Measurements from ENCODE around the gene FOXN3.
A peak's percentile ranks its signal among the peaks of the same experiment; 100 is the strongest.
"Not testable (repeated sequence)": the region's sequence is repeated elsewhere in the genome, so short reads cannot be mapped to it uniquely, and the experiment has no call there.

The FOXN3 gene

DNA sequence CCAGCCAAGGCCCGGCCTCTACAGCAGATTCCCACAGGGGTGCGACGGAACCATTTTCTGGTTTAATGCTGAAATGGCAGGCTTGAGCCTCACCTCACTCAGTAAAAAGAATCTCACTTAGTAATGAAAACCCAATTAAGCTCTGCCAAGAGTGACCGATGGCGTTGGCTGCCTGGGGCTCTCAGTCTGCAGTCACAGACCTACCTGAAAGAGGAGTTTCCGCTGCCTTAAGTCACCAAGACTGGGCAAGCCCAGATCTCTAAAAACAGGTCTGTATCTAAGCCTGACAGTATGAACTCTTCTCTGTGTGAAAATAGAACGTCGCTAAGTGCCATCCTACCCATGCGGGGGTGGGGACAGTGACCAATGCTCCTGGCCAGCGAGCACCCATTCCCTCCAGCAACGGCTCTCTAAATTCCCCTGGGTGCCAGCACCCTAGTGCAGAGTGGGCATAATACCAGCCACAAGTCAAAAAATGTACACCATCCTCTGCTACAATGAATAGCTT lies 107.3 kb downstream of the FOXN3 start:
- no peak for FAIRE-seq

DNA sequence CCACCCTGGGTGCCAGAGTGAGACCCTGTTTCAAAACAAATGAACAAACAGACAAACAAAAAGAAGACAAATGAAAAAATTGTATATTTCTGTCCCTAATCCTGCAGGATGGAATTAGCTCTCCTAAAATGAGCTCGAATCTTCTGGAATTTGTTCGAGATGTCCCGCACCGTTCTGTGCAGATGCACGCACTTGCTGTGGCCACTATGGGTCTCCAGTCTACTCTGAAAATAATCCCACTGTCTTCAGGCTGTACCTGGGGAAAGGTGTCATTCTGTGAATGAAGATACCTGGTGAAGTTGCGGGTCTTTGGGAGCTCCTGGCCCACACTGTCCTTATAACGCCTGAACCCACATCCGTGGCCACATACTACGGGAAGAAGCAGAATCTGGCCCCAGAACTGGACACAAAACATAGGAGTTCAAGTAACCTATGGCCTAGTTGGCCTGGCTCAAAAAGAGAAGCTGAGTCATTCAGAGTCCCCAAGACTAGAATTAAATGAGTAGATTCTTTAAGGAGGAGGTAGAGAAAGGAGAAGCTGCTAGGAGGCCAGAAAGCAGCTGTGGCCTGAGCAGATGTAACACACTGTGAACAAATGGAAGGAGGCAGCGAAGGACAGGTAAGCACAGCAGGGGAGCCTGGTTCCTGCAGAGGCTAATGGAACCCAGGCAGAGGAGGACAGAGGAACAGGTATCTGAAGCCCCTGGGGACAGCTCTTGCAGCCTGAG lies 108.6 kb downstream of the FOXN3 start:
- FAIRE-seq (no peak), DNase-seq (ENCODE audit: insufficient read length, low spot score) (no peak)

More for the DNA sequence above, 107.3 kb downstream of the FOXN3 start:
- DNase-seq (ENCODE audit: insufficient read length, low spot score), result no peak

DNA sequence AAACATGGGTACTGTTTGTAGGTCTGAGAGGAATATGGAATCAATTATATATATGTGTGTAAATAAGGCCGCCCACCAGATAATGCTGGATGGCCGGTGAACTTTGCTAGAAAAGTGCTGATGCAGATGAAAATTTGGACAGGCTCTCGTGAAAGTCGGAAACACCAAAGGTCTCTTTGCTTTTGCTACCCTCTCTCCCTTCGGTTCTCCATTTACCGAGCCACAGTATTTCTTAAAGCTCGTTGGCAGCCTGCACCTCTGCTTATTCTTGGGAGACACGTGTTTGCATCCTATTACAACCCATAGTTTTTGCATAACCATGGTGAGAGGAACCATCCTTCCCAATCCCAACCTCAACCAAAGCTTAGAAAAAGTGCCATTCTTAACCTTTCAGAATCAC lies 109.6 kb downstream of the FOXN3 start:
- DNase-seq (ENCODE audit: insufficient read length, low spot score) (no peak), FAIRE-seq (no peak)

DNA sequence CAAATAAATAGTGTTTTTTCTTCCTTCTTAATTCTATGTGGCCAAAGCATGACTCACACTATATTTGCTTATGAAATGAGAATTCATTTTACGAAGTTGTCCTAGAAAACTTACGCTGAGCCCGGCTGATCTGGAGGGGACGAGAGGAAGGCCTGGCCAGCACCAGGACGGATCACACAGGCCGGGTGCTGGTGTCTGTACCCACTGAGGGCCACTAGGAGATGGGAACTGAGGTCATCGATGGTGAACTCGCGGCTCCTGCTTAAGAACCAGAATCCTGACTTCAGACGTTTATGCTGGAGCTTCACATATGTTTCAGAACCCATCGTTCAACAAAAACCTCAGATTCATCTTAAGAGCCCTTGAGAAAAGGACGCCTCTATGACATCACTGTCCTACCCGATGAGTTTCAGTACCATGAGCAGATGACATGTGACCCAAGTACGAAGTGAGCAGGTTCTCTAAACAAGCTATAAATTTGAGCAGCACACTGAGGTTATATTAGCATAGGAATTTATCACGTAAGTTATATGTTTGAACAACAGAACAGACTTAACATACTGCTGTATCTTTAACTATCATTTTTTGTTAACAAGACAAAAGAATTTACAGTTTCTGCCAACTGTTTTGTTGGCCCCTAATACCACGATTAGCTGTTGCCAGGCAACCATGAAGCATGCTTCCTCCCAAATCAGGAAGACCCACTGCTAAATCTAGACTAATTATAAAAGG lies 111.9 kb downstream of the FOXN3 start:
- FAIRE-seq, result no peak
- DNase-seq (ENCODE audit: insufficient read length, low spot score), result no peak

DNA sequence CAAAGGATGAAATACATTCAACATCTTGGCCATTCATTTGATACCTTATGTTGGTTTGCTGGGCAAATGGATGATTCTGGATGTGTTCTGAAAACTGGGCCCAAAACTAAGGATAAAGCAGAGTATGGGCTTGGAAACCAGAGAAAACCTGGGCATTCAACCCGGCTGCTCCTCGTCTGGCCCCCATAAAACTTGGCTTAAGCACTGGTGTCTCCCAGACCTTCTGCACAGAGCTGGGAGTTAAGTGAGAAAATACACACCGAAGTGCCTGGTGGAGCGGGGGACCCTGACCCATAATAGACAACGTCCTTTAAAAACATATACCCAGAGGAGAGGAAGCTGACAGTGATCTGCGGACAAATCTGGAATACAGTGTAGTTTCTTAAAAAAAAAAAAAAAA lies 112.5 kb downstream of the FOXN3 start:
- FAIRE-seq (no peak), DNase-seq (ENCODE audit: insufficient read length, low spot score) (no peak)

DNA sequence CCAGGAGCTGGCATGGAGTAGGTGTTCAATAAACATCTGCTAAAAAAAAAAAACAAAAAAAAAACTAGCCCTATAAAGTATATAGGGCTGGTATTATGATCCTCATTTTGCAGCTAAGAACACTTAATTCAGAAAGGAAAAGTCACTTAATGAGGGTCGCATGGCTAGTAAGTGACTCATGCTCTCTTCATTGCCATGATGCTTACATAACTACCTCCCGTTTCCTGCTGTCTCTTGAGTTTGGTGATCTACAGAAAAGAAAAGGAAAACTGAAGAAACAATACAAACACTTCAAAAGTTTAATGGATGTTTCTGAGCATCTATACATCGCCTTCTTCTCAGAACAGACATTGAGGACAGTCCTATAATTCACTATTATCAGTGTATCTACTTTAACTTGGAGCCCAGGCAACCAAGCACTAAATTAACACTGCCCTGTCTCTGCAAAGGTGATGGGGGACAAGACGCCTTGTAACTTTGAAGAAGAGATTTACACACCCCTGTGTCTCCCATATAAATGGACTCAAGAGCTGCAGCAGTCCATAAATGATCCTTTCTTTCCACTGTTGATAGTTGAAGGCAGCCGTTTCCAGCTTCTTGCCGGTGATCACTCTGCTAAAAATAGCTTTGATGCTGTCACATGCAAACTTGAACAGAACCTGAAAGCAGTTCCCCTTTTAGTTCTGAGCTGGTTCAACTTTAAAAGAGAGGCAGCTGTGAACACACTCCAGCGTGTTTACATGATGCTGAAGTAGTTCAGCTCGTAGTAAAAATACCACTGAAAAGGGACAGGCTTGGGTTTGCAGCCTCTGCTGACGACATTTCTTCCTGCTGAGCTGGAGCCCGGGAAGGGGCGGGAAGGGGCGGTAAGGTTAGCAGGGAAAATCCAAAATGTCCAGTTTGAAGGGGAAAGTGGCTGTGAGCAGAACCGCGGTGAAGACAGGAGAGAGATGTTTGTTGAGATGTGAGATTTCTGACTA lies 113.3 kb downstream of the FOXN3 start:
- FAIRE-seq, result no peak
- peak; percentile 59 for DNase-seq (ENCODE audit: insufficient read length, low spot score)

DNA sequence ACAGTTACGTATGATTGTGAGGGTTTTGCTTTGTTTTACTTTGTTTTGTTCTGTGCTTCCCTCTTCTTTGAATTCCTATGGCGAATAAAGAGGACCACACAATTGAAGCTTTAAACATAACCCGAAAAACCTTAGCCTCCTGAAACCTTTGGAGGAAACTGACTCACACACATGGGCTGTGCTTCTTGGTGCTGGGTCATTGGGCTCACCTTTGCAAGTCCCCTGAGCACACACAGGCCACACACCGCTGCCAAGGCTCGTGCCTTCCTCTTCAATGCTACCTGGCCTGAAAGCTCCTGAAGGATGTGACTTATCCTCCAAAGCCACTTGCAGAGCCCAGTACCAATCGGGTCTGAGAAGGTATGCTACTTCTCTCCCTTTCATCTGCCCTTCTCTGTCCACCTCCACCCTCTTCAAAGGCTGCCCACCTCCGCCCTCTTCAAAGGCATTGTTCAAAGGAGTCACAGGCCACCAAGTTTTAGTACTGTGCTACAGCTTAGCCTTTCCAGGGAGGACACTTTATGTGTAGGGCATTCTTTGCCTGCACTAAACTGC lies 114.6 kb downstream of the FOXN3 start:
- FAIRE-seq (no peak), DNase-seq (ENCODE audit: insufficient read length, low spot score) (no peak)

DNA sequence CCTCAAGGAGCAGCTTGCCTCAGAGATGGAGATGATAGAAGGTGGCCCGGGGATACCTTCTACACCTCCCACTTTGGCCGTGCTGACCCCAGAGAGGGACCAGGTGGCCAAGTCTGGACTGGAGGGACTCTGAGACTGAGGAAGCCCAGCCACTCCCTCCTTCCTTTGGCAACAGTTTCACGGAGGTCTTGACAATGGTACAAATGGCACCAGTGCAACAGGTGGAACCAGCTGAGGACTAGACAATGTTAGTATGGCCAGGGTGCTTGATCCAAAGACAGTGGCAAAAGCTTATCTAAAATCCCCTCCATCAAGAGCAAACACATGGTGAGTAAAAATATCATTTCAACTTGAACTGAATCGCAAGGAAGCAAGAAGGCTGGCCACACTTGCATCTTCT lies 117.4 kb downstream of the FOXN3 start:
- DNase-seq (ENCODE audit: insufficient read length, low spot score) (no peak), FAIRE-seq (no peak)

DNA sequence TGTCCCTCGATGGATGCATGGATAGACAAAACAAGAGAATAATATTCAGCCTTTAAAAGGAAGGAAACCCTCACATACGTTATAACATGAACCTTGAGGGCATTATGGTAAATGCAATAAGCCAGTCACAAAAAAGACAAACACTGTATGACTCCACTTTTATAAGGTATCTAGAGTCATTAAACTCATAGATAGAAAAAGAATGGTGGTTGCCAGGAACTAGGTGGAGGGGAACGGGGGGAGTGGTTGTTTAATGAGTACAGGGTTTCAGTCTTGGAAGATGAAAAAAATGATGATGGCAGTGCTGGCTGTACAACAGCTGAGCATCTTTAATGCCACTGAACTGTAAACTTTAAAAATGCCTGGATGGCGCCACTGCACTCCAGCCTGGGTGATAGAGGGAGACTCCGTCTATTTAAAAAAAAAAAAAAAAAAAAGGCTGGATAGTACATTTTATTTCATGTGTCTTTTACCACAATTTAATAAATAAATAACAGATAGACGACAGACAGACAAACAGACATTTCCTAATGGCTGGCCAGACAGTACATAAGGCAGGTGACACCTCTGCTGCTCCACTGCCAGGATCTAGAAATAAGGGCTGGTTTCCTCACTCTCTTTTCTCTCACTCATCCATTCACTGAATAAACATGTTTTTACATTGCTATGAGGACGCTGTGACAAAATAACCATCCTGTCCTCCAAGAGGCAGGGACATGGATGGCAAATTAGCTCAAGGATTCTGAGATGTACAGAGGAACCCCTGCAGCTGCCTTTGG lies 118.8 kb downstream of the FOXN3 start:
- FAIRE-seq, result no peak
- no peak for DNase-seq (ENCODE audit: insufficient read length, low spot score)

DNA sequence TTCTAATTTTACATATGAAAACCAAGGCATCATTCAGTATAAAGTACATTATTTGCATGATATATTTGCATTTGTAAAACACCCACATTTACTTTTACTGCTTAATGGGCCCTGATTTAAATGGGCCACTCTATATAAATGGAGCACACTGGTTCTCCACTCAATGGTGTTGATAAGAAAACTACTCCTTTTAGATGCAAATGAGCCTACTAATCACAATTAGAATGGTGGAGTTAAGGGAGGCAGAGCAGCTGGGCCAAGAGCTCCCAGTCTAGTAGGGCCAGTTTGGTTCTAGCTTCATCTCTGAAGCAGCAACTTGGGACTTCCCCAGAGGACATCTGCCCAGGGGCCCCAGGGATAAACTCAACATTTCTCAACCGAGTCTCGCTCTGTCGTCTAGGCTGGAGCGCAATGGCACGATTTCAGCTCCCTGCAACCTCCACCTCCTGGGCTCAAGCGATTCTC lies 120.7 kb downstream of the FOXN3 start:
- FAIRE-seq (no peak), DNase-seq (ENCODE audit: insufficient read length, low spot score) (no peak)

DNA sequence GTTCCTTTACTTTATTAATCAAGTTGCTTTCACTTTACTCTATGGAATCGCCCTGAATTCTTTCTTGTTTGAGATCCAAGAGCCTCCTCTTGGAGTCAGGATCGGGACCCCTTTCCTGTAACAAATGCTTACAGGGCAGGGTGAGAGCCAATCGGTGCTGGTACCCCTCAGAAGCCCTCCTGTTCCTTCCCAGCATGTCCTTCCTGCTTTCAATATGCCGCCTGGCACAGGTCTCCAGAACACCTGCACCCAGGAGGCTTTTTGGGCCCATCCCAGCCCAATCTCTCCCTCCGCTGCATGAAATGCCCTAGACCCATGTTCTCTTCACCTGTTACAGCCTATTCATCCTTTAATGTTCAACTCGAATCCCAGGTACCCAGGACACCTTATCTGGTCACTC lies 122.2 kb downstream of the FOXN3 start:
- DNase-seq (ENCODE audit: insufficient read length, low spot score), result no peak
- no peak for FAIRE-seq

DNA sequence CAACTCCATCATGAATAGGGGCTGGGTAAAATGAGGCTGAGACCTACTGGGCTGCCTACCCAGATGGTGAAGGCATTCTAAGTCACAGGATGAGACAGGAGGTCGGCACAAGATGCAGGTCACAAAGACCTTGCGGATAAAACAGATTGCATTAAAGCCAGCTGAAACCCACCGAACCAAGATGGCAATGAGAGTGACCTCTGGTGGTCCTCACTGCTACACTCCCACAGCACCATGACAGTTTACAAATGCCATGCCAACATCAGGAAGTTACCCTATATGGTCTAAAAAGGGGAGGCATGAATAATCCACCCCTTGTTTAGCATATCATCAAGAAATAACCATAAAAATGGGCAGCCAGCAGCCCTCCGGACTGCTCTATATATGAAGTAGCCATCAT lies 122.6 kb downstream of the FOXN3 start:
- DNase-seq (ENCODE audit: insufficient read length, low spot score); FAIRE-seq: not testable (repeated sequence)

DNA sequence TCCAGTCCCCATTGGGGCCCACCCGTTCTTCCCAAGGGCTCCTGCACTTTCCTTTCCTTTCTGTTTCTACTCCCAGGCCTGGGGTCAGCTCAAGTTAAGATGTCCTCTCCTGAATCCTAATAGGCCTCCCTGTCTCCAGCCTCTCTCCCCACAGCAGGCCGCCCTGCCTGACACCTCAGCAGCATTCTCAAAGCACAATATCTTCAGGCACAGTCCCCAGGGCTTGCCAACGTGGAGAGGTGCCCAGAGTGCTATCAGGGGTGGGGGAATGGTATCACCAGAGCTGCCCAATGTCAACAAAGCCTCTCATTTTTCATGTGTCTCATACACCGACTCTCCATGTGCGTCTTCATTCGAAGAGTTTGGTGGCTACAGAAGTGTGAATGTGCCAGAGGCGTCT lies 123.0 kb downstream of the FOXN3 start:
- no peak for DNase-seq (ENCODE audit: insufficient read length, low spot score)

DNA sequence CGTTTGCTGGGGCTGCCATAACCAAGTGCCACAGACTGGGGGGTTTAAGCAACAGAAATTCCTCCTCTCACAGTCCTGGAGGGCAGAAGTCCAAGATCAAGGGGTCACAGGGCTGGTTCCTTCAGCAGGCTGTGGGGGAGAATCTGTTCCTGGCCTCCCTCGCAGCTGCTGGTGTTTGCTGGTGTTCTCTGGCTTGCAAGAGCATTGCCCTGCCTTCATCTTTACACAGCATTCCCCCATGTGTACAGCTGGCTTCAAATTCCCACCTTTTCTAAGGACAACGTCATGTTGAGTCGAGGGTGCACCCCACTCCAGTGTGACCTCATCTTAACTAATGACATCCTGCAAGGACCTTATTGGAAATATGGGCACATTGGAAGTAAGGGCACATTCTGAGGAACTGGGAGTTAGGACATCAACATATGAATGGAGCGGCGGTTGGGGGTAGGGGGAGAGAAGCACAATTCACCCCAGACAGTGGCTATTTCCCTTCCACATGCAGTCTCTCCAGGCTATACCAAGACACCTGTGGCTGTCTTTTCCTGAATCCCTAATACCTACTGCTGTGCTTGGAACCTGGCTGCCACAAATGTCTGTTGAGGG lies 123.6 kb downstream of the FOXN3 start:
- DNase-seq (ENCODE audit: insufficient read length, low spot score), result no peak

More for the DNA sequence above, 123.0 kb downstream of the FOXN3 start:
- no peak for FAIRE-seq

DNA sequence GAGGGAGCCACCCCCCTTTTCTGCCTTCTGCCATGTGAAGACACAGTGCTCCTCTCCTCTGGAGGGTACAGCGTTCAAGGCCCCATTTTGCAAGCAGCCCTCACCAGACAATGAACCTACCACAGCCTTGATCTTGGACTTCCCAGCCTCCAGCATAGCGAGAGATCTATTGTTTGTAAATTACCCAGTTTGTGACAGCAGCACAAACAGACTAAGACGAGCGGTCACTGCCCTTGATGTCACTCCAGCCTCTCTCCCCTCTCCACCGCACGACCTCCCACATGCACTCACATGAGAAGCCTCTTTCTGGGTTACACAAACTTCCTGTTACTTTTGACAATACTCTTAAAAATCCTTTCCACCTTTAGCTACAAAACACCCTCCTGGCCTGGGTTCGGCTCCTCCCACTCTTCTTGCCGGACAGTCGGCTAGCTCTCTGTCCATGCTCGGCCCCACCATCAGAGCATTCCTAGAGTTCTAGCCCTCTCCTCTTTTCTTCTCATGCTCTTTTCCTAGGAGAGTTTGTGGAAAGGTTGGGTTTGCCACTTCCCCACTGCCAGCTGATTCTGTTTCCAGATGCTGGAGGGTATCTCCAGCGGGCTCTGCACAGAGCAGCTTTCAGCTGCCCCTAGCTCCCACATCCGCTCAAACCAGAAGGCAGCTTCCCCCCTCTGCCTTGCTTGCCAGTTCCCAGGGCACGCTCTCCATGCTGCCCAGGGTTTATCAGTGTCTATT lies 124.3 kb downstream of the FOXN3 start:
- FAIRE-seq (no peak), DNase-seq (ENCODE audit: insufficient read length, low spot score) (no peak)

More for the DNA sequence above, 123.6 kb downstream of the FOXN3 start:
- FAIRE-seq, result no peak

DNA sequence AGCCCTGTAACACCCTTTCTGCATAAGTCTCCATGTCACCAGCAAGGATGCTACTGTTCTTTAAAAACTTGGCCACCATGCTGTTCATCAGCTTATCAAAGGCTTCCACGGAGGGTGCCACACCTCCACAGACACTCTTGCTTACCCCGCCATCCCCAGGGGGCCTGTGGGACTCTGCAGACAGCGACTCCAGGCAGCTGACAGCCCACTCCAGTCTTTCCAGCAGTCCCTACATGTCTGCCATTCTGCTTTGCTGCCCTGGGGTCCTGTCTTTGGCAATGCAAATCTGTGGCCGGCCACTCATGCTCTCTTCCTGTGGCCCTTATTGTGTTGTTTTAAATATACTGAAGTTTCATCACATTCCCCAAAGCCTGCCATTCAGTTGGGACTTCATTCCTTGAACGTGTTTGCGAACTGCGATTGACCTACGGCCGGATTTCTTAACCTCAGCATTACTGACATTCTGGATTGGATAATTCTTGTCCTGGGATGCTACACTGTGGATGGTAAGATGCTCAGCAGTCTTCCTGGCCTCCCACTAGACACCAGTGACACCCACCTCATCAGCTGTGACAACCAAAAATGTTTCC lies 125.6 kb downstream of the FOXN3 start:
- DNase-seq (ENCODE audit: insufficient read length, low spot score), result no peak
- no peak for FAIRE-seq

DNA sequence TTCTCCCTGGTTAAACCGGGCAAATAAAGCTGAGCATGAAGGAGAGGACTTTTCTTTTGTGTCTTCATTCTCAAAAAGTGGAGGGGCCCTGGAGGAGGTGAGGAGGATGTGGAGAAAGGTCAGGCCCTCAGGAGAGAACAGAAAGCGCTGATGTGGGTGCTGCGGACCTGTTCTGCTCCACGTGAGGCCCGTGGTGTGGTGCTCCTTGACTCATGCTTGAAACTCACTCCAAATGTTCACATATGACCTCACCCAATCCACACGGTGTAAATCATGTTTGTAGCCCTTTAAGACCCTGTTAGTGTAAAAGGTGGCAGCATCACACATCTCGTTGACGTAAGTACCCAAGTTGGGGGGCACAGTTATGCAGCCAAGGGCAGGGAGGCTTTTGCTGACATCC lies 126.2 kb downstream of the FOXN3 start:
- no peak for FAIRE-seq
- DNase-seq (ENCODE audit: insufficient read length, low spot score), result no peak

DNA sequence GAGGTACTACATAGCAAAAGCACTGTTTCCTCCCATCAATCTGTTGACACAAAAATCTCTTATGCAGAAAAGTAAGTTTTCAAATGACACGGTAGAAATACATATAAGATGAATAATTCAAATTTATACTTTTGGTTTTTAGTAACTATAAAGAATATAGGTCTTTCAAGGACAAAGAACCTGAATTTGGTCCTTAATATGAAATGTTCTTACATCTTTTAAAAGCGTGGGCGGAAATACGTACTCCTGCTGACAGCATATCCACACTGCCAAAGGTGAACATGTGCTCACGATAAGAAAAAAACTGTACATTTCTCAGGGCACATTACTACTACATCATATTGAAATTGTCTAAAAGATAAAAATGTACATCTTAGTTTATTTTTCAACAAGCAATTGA lies 127.6 kb downstream of the FOXN3 start:
- no peak for FAIRE-seq
- DNase-seq (ENCODE audit: insufficient read length, low spot score), result no peak
